Measurements from ENCODE around the gene SIGMAR1.

Gene SIGMAR1

DNA sequence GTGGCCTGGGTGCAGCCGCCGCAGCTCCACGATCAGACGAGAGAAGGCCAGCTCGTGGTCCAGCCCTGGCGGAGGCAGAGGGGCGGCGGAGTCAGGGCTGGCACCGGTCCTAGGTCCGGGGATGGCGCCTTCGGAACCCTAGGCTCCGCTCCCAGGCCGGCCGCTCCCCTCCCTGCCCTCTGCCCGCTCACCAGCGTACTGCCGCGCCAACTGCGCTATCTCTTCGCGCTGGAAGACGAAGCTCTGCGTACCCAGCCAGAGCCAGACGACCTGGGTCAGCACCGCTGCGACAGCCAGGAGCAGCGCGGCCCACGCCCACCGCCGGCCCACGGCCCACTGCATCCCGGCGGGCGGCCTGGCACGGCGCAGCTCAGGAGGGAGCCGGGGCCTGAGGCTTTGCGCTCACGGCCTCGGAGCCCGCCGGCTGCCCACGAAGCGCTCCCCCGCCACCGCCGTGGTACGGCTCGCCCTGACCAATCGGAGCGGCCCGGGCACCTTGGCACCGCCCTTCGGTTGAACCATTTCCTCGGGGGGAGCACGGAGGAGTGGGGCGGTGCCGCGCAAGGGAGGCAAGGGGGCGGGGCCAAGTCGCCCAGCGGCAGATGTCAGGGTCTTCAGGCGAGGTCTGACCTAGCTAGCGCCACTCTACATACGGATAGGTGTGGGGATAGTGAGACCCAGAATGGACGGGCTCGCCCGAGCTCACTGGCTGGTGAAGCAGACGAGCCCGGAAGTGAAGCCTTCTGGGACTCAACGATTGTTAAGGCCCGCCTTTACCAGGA is at the start of gene SIGMAR1:
Gene SIGMAR1, minus strand, starts transcription at position 432 of the 782 bp plus-strand sequence. Its CDS starts 90 bp downstream, at position 342.
- Histone ChIP-seq H3K27ac (peak within 1 kb of the TSS; percentile 71), H3K79me2 (ENCODE audit: insufficient read depth, low read depth) (peaks cover 25% of the 10 kb centered on the region), H3K4me1 (ENCODE audit: low read depth, poor library complexity, severe bottlenecking) (peaks cover 26% of the 10 kb centered on the region), H2AFZ (ENCODE audit: low read depth) (peak within 1 kb of the TSS; percentile 70), H3K4me2 (peak within 1 kb of the TSS; percentile 70), H4K20me1 (ENCODE audit: insufficient read depth) (no peaks in the 10 kb centered on the region), H3K9ac (peak within 1 kb of the TSS; percentile 95), H3K36me3 (ENCODE audit: insufficient read depth) (no peaks in the 10 kb centered on the region), H3K27me3 (ENCODE audit: insufficient read depth, low read depth) (no peaks in the 10 kb centered on the region), H3K4me3 (IDR thresholded peaks at IDR 0.05; ENCODE audit: insufficient read depth, low read depth, low read length) (no peak within 1 kb of the TSS)
- no peak for TF ChIP-seq CTCF (conservative IDR thresholded peaks at IDR 0.05; ENCODE audit: low read depth, low read length)

DNA sequence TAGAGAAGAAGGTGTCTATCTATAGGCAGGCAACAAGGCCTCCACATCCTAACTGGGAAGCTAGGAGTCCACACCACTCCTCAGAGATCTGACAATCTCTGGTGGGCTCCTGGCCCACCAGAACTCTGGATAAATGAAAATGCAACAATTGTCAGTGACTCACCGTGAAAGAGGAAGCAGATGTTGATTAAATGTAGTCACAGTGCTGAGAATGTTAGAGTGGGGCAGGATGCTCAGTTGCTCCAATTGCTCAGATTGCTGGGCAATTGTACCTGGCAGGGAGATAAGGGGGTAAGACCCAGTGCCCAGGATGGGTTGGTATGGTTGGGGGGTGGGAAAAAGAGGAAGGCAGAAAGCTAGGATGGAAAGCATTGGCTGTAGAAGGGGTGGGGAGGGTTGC is 49.1 kb upstream of the SIGMAR1 start:
- no peaks in the 10 kb centered on the region for H4K20me1 ChIP-seq (ENCODE audit: insufficient read depth)
- H3K4me2 ChIP-seq, result no peak overlapping the region
- no peak overlapping the region for H3K4me3 ChIP-seq (IDR thresholded peaks at IDR 0.05; ENCODE audit: insufficient read depth, low read depth, low read length)
- H2AFZ ChIP-seq (ENCODE audit: low read depth), result no peak overlapping the region
- no peaks in the 10 kb centered on the region for H3K36me3 ChIP-seq (ENCODE audit: insufficient read depth)
- H3K79me2 ChIP-seq (ENCODE audit: insufficient read depth, low read depth), result no peaks in the 10 kb centered on the region
- H3K27ac ChIP-seq, result no peak overlapping the region
- H3K4me1 ChIP-seq (ENCODE audit: low read depth, poor library complexity, severe bottlenecking), result no peaks in the 10 kb centered on the region
- no peaks in the 10 kb centered on the region for H3K27me3 ChIP-seq (ENCODE audit: insufficient read depth, low read depth)
- no peak for TF ChIP-seq CTCF (conservative IDR thresholded peaks at IDR 0.05; ENCODE audit: low read depth, low read length)
- no peak overlapping the region for H3K9ac ChIP-seq

DNA sequence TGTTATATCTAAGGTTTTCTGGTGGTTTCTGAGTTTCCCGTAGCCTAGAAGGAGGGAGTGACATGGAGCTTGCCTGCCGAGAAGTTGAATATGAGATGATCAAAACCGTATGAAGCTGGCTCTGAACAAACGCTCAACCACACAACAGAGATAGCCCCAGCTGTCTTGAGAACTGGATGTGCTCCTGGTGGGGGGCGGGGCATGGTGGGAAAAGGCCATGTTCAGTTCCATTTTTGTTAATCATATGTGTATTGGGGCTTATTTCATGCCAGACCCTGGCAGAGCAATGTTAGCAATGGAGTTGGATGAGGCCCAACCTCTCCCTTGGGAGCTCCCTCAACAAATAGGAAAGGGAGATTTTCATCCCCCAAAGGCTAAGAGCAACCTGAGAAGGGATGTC is 48.6 kb upstream of the SIGMAR1 start:
- Histone ChIP-seq H3K4me1 (ENCODE audit: low read depth, poor library complexity, severe bottlenecking) (no peaks in the 10 kb centered on the region), H3K4me3 (IDR thresholded peaks at IDR 0.05; ENCODE audit: insufficient read depth, low read depth, low read length) (no peak overlapping the region), H3K27ac (no peak overlapping the region), H3K36me3 (ENCODE audit: insufficient read depth) (no peaks in the 10 kb centered on the region), H3K27me3 (ENCODE audit: insufficient read depth, low read depth) (no peaks in the 10 kb centered on the region), H3K79me2 (ENCODE audit: insufficient read depth, low read depth) (no peaks in the 10 kb centered on the region), H4K20me1 (ENCODE audit: insufficient read depth) (no peaks in the 10 kb centered on the region), H2AFZ (ENCODE audit: low read depth) (no peak overlapping the region), H3K9ac (no peak overlapping the region), H3K4me2 (no peak overlapping the region)
- TF ChIP-seq CTCF (conservative IDR thresholded peaks at IDR 0.05; ENCODE audit: low read depth, low read length), result no peak

GRCh38 chr9:34685591-34685990 is 48.0 kb upstream of the SIGMAR1 start:
- Histone ChIP-seq H3K9ac (no peak overlapping the region), H3K27ac (no peak overlapping the region), H3K4me2 (no peak overlapping the region), H3K27me3 (ENCODE audit: insufficient read depth, low read depth) (no peaks in the 10 kb centered on the region), H2AFZ (ENCODE audit: low read depth) (no peak overlapping the region), H3K4me3 (IDR thresholded peaks at IDR 0.05; ENCODE audit: insufficient read depth, low read depth, low read length) (no peak overlapping the region), H3K79me2 (ENCODE audit: insufficient read depth, low read depth) (no peaks in the 10 kb centered on the region), H3K4me1 (ENCODE audit: low read depth, poor library complexity, severe bottlenecking) (no peaks in the 10 kb centered on the region), H3K36me3 (ENCODE audit: insufficient read depth) (no peaks in the 10 kb centered on the region), H4K20me1 (ENCODE audit: insufficient read depth) (no peaks in the 10 kb centered on the region)
- TF ChIP-seq CTCF (conservative IDR thresholded peaks at IDR 0.05; ENCODE audit: low read depth, low read length), result no peak

All from KMS-11 (cell line).